HG03565 (cell line): ENCODE measurements around the gene CTXN1.
A peak's percentile ranks its signal among the peaks of the same experiment; 100 is the strongest.

Source experiments
- ATAC-seq: cut with Tn5 transposase; IDR thresholded peaks from one replicate; pipeline ENCODE4 v1.9.1; 2021; ENCODE audit warnings: mild to moderate bottlenecking, moderate library complexity; ENCODE audit not compliant: unreplicated experiment

CTXN1 gene

DNA sequence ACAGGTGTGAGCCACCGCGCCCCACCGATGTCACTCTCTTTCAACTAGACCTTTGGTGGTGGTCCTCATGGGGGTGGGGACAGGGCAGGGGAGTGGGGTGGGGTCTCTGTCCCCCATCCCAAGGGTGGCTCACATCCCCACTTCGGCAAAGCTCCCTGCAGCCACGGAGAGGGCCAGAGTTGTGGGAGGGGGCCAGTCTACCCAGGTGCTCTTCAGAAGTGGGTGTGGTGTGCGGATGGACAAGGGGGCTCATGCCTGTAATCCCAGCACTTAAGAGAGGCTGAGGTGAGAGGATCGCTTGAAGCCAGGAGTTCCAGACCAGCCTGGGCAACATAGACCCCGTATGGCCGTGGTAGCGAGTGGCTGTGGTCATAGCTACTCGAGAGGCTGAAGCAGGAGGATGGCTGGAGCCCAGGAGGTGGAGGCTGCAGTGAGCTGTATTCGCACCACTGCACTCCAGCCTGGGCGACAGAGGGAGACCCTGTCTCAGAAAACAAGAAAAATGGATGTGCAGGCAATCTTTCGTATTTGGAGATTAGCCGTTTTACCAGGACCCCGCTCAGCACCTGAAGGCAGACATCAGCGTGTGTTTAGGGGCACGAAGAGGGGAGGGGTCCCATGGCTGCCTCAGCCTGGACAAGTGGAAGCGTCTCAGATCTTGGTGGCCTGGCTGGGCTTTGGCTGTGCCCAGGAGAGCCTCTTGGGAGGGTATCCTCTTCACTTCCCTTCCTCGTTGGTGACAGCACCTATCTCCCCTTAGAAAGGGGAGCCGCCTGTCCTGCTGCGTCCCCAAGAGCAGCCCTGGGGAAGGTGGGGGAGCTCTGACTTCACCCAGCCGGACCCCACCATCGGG, 10.5 kb downstream of the CTXN1 start:
- ATAC-seq, result no peak

DNA sequence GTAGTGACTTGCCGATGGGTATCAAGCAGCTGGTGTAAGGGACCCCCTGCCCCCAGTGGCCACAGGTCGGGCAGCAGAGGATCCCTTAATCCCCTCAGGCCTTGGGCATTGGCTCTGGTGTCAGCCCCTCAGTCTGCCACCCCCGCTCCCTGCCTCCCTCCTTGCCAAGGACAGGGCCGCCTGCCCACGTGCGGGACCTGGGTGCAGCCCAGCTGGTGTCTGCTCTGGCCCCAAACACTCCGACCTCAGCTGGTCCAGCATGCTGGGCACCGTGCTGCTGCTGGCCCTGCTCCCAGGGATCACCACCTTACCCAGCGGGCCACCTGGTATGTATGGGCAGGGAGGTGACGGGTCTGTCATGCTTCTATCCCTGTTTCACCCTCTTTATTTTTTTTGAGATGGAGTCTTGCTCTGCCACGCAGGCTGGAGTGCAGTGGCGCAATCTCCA, 11.3 kb downstream of the CTXN1 start, which contains the start of gene TGFBR3L:
Gene TGFBR3L, plus strand, starts transcription at position 233 of the 448 bp plus-strand sequence.
- no peak for ATAC-seq

DNA sequence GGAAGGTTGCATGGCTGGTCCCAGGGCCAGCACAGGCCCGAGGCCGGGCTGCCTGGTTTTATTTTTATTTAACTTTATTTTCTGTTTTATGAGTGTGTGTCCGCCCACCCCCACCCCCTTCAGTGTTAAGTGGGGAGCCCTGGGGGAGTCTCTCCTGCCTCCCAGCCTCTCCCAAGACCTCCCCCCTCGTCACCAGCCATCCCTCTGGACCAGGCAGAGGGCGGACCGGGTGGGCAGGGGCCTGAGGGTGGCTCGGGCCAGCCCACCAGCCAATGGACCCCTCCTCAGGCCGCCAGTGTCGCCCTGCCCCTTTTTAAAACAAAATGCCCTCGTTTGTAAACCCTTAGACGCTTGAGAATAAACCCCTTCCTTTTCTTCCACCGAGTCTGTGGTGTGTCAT, 11.8 kb downstream of the CTXN1 start:
- no peak for ATAC-seq

DNA sequence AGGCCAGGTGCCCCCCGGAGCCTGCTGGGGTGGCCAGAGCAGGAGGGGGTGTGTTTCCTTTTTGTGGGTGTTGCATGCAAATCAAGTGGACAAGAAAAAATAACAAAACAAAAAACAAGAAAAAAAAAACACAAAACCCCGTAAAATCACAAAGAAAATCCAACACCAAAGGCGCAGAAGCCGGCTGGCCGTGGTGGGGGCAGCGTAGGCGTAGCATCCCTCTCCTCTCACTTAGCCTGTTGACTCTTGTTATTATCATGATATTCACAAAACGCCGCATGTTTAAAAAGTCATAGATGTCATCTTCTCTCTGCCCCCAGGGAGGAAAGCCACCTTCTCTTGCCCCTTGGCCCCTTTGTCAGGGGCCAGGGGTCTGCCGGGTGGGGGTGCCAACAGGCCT, 12.3 kb downstream of the CTXN1 start:
- ATAC-seq, result no peak

DNA sequence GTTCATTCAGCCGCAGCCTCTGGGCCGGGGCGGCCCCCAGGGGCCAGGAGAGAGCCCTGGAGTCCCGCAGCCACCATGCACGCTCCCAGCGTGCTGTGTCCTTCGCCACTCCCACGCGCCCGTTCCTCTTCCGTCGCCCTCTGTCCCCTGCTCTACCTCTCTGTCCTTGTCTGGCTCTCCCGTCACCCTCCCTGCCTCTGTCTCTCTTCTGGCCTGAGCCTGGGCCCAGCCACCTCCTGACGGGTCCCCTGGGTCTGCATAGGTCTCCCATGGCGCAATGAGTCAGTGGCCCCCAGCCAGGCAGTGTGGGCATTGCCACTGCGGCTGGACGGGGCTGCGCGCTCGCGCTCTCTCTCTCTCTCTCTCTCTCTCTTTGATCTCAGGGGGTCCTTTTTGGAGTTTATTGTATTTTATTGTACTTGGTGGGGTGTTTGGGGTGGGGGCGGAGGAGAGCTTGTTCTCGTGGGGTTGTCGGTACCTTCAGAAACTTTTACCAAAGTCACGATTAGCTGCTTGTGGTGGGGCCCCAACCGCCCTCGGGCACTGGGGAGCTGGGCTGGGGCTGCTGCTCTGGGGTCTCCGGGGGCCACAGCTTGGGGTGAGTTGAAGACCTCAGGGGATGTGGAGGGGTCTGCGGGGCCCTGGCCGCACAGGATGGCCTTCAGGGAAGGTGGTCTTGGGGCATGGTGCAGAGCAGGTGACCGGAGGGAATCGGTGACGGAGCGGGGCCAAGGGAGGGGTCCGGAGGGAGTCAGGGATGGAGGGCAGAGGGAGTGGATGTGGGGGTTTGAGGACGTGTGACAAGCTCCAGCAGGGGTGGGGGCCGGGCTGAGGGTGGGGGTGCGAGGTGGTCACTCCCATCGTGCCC, 13.0 kb downstream of the CTXN1 start:
- no peak for ATAC-seq

DNA sequence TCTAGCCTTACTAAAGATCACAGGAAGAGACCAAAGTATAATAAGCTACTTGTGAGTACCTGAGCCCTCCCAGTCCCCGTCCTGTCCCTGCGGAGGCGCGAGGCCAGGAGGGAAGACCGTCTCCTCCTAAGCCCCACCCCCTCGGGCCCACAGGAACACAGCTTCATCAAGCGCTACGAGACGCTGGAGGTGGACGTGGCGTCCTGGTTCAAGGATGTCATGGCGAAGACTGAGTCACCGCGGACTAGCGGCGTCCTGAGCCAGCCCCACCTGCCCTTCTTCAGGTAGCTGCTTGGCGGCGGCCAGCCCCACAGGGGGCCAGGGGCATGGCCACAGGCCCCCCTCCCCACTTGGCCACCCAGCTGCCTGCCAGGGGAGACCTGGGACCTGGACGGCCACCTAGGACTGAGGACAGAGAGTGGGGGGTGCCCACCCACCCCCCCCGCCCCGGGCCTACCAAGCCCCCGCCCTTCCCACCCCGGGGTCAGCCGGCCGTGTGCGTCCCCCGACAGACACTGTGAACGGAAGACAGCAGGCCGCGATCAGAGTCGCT, 13.7 kb downstream of the CTXN1 start:
- no peak for ATAC-seq

DNA sequence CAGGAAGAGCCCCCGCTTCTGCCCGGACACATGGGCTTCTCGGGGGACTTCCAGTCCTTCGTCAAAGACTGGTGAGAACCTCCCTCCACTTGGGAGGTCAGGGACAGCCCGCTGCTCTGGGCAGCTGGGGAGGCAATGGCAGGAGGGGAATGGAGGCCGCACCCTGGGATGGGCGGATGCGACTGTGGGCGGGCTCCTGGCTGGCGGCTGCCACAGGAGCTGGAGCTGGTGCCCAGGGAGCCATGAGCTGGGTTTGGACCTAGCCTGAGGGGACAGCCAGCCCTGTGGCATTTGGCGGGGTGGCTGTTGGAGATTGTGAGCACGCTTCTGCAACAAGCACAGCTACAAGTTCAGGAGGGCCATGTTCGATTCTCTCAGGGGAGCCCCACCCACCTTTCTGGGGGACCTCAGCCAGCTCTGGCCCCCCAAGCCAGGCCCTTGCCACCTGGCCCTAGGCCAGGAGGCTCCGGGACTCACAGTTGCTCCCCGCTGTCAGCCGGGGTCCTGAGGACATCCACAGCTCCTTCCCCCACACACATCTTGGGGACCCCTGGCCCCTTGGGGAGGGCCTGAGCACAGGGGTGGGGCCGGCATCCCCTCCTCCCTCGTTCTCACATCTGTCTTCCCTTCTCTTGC, 14.3 kb downstream of the CTXN1 start:
- no peak for ATAC-seq

DNA sequence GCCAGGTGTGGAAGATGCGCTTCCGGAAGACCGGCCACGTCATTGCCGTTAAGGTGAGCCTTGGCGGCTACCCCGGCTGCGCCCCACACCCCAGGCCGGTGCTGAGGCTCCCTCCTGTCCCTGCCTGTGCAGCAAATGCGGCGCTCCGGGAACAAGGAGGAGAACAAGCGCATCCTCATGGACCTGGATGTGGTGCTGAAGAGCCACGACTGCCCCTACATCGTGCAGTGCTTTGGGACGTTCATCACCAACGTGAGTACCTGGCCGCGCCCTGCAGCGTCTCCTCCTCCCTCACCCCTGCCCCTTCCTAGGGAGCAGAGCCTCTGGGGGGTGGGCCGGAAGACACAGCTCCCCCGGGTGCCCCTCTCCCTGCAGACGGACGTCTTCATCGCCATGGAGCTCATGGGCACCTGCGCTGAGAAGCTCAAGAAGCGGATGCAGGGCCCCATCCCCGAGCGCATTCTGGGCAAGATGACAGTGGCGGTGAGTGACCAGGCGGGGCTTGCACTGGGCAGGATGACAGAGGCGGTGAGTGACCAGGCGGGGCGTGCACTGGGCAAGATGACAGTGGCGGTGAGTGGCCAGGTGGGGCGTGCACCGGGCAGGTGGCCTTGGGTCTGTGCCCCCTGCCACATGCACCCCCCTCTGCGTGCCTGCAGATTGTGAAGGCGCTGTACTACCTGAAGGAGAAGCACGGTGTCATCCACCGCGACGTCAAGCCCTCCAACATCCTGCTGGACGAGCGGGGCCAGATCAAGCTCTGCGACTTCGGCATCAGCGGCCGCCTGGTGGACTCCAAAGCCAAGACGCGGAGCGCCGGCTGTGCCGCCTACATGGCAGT, 15.4 kb downstream of the CTXN1 start:
- no peak for ATAC-seq

DNA sequence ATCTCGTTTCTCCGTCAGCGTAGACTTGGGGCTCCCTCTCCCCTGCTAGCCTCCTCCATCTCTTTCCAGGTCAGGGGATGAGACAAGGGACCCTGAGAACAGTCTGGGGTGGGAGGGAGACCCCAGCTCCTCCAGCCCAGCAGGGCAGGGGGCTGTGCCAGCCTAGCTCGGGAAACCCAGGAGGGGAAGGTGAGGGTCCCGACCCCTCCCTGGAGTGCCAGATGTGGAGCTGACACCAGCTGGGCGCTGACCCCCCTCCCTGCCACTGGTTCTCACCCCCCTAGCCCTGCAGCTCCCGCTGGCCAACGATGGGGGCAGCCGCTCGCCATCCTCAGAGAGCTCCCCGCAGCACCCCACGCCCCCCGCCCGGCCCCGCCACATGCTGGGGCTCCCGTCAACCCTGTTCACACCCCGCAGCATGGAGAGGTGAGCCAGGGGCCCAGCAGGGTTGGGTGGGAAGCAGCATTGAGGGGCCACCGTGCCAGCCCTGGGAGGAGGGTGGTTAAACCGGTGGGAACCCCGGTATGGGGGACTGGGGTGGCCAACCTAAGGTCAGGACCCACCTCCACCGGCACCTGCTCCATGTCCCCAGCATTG, 16.4 kb downstream of the CTXN1 start:
- no peak for ATAC-seq

DNA sequence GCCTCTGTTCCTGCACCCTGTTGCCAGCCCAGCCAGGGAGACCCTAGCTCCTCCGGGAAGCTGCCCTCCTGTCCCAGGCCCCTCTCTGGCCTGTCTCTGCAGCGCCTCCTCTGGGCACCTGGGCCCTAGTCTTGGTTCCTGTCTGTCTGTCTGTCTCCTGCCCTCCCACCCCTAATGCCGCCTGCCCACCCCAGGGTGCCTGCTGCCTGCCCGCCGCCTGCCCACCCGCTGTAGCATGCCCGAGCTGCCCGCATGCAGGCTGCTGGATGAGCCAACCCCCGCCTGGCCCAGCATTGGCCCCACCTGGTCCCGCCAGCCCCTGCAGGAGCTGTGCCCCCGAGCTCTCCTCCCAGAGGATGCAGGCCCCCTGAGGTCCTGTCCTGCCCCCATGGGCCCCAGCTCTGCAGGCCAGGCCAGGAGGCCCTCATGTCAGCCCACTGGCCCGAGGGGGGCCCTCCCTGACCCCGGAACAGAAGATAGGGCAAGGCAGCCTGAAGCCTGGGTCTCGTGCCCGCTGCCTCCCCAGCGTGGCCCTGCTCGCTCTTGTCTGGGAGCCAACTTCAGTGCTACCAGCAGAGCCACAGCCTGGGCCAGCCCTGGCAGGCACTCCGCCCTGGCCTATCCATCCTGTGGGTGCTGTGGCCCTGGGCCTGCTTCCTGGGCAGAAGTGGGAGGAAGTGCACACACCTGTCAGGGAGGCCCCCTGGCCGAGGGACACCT, 17.0 kb downstream of the CTXN1 start:
- ATAC-seq, result no peak

DNA sequence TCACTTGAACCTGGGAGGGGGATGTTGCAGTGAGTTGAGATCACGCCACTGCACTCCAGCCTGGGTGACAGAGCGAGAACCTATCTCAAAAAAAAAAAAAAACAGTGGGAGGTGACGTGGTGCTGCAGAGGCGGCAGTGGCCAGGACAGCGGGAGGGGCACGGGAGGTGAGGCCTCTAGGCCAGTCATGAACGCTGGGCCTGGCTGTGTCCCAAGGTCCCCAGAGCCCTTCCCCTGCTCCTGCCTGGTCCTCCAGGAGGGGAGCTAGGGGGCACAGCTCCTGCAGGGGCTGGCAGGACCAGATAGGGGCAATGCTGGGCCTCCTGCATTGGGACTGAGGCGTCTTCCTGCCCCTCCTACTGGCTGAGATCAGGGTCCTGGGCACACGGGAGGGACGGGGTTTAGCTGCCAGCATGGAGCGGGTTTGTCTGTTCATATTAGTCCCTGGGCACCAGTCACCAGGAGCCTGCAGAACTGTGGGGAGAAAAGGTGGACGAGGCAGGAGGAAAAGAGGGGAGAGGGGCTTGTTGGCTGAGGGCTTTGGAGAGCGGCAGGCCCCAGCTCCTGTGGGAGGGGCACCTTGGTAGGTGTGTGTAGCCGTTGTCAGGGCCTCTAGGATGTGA, 17.7 kb downstream of the CTXN1 start:
- no peak for ATAC-seq

DNA sequence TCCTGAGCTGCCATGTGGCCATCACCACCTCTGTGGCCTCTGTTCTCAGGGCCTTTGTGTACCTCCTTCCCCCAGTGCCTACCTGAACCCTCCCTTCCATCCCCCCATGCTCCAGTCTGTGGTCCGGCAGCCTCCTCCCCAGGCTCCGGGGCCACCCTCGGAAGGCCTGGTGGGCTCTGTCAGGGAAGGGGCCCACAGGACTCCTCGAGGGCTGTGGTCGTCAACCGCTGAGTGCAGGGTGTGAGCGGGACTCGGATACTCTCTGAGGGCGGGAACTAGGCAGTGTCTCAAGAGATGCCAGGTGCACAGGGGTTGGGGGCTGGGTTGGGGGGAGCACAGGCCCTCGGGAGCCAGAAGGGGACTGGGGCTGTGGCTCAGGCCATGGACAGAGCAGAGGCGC, 18.4 kb downstream of the CTXN1 start:
- ATAC-seq, result no peak

DNA sequence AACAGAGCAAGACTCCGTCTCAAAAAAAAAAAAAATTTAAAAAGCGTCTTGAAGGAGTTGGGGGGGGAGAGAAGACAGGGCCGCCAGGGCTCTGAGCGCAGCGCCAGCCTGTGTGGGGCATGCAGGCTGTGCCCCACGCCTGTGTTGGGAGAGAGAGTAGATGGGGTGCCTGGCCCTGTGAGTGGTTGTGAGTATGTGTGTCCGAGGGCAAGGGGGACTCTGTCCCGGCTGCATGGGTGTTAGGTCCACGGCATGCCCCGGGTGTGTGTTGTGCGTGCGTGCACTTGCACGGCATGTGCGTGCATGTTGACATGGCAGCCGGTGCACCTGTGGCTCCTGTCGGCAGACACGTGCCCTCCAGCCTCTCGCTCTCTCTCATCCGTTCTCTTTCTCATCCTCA, 18.8 kb downstream of the CTXN1 start:
- ATAC-seq, result no peak

DNA sequence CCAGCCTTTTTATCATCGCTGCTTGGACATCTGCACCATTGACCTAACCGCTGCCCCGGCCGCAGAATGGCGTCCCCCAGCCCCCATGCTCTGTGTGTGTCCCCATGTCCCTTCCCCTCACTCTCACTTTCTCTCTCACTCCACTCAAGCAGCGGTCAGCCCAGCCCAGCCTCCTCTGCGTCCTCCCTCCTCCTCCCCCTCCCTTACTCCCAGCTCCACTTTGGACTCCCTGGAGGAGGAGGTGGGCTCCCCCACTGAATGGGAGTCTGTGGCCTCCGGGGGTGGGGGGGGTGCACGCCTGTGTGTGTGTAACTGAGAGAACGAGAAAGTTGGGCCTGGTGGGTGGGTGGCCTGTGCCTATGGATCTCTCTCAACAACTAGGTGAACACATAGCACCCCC, 20.1 kb downstream of the CTXN1 start:
- ATAC-seq, result no peak

DNA sequence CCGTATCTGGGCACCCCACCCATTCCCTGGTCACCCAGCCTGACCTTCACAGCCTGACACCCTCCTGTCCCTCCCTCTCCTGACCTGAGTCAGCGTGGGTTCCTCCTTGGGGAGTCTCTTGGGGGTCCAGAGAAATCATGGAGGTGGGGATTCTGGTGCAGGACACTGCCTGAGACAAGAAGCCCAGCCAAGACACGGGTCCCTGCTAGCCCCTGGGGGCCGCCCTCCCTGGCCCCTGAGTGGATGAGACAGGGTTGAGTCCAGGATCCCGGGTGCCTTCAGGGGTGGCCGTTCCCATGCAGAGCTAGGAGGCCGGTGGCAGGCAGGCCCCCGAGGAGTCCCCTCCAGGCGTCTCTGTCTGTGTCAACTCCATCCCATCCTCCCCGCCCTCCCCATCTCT, 20.7 kb downstream of the CTXN1 start:
- no peak for ATAC-seq

DNA sequence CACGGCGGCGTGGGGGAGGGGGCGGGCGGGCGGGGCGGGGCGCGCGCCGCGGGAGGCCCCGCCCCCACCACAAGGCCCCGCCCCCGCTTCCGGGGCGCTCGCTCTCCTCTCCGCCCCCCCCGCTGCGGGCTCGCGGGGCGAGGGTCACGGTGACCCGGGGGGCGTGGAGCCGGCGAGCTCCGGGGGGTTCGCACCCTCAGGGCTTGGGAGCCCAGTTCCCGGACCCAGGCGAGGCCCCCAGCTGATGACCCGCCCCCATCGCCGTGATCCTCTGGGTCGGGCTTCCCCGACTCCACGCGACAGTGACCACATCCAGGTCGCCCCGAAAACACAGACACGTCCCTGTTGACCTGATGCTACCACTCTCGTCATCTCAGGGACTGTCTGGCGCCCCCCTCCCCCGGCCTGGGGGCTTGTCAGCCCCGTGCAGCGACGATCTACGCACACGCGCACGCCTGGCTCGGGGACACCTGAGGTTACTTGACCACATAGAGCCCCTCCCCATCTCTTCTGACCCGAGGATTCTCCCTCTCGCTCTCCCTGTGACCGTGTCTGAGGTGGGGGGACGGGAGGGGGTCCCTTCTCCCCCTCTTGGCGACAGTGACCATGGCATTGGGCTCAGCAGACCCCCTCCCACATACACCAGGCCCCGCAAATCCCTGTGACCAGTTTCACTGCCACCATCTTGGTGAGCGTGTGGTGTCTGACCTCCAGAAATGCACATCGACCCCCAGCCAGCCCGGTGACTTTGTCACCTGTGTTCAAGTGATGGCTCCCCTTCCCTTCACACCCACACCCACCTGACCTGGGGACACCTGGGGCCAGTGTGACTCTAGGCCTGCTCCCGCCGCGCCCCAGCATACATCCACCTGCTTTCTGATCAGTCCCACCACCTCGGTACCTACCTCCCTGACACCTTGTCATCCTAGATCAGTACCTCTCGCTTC, 21.6 kb downstream of the CTXN1 start:
- peak; percentile 10 for ATAC-seq

DNA sequence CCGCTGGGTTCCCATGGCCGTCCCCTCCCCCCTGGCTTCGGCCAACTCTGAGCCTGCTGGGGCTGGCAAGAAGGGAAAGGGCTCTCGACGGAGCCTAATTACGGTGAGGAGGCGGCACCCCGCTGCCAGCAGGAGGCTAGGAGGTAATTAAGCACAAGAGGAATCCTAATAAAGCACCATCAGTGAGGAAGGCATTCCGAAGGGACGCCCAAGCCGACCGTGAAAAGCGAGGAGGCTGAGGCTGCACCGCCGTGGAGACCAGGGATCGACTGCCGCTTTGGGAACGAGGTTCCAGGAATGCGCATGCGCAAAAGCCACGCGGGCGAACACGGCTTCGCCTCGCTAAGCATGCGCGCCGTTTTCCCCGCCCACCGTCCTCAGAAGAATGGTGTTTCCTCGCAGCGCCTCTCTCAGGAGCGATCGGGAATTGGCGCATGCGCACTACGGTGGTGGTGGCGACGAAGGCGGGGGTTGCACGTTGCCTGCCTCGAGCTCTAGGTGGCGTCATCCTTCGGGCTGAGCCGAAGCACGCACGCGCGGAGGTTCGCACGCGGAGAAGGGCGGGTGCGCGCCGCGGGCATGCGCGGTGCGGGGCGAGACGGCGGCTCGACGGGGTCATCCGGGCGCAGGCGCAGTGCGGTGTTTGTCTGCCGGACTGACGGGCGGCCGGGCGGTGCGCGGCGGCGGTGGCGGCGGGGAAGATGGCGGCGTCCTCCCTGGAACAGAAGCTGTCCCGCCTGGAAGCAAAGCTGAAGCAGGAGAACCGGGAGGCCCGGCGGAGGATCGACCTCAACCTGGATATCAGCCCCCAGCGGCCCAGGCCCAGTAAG, 22.5 kb downstream of the CTXN1 start, which contains the start of gene MAP2K7:
Gene MAP2K7, plus strand, starts transcription at position 634 of the 830 bp plus-strand sequence. Its CDS starts 68 bp downstream, at position 702.
- peak; percentile 89 for ATAC-seq
